NK-92 (cell line): ENCODE data around the gene STK24.

Source experiments
- DNase-seq: peaks from one replicate; lab custom pipeline; 2025; ENCODE audit not compliant: unreplicated experiment; lab: John Stamatoyannopoulos, UW

Gene STK24

DNA sequence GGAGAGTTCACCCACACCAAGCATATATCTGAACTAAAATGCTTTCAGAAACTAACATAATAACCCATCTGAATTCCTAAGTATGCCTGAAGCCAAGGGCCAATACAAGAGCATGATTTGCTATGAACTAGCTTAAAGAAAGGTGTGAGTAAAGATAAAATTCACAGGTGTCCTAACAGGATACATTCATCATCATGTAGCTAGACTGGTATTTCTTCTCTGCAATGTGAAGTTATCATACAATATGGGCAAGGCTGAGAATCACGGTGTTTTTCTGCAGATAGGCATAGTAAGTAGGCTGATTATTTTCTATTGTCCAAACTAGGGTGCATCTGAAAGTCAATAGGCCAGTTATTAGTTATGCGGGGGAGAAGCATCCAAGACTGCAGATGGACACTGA is 63.1 kb downstream of the STK24 start:
- no peak for DNase-seq

DNA sequence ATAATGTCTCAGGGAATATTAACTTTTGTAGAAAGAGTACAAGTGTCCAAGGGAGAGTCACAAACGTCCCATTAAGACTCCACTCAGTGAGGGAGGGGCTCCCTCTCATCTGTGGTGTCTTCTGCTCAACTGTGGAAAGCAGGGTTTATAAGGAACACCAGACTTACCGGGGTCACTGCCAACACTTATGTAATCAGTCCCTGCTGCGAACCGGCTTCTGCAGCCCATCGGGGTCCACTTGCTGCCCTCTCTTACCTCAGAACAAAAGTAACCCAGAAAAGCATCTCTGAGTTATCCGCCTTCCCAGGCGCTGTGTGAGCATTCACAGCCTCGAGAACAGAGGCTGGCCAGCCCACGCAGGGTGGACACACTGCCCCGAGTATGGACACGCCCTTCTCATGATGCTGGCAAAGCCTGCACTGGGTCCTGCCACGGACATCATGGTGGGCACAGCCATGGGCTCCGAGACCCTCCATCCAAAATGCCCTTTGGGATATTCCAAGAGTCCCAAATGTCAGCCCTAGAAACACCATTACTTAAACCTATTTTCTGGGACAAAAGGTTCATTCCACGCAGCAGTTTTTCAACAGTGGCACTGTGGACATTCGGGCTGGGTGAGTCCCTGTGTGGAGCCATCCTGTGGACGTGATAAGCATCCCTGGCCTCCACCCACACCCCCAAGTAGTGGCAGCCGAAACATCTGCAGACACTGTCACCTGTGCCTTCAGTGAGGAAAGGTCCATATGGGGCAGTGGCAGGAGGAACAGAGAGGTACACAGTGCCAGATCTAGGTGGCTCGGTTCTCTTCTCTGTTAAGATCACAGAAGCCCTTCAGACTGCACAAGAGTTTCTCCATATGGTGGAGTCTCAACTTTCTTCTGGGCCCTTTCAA is 63.9 kb downstream of the STK24 start:
- DNase-seq: no peak

DNA sequence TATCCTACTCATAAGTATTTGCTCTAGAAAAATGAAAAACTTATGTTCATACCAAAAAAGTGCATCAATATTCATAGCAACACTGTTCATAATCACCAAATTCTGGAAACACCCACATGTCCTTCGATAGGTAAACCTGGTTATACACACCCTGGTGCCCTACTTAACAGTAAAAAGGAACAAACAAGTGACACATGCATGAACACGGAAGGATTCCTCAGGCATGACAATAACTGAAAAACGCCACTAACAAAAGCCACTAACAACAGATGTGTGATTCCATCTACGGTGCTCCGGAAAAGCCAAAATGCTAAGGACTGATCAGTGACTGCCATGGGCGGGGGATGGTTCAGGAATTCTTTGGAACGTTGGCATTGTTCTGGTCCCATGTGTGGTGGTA is 65.5 kb downstream of the STK24 start:
- no peak for DNase-seq

DNA sequence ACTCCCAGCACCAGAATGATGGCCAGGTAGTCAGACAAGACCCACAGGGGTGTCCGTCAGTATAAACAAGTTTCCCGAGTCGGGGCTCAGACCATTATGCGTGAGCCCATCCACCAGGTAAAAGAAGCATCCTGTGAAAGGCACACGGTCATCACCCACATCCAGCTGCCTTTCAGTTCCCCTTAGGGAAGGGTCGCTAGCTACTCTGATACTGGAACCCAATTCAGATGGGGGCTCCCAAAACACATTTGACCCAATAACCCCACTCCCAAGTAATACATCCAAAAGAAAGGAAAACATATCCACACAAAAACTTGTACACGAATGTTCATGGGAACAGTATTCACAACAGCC is 66.8 kb downstream of the STK24 start:
- no peak for DNase-seq

DNA sequence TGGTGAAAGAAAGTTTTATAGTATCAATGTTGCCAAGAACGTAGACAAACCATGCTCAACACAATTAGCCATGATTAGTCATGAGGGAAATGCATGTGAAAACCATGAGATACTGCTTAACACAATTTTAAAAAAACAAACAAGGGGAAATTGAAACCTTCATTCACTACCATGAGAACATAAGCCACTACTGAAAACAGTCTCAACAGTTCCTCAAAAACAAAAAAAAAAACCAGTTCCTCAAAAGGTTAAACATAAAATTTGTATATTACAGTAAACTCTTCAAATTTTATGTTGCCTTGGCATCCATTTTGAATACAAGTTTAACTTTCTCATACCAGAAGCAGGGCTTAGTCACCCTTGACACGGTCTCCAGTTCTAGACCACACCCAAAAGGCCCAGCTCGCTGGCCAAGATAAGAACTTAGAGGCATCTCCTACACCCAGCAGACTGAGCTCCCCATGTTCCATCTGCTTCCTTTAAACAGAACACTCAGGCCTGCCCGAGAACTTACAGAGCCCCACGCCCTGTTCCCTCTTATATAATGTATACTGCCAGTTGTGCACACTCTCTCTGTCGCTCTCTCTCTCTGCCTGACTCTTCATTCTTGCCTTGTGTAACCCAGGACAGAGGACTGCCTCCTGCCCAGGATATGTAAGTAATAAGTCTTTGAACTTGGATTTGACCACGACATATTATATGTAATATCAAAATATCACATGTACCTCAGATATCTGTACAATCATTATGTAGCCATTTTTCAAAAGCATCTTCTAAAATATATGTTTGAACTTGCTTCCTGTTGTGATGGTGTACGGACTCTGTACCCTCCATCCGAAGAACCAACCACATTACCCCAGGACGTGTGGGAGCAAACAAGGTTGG is 67.4 kb downstream of the STK24 start:
- DNase-seq: no peak

DNA sequence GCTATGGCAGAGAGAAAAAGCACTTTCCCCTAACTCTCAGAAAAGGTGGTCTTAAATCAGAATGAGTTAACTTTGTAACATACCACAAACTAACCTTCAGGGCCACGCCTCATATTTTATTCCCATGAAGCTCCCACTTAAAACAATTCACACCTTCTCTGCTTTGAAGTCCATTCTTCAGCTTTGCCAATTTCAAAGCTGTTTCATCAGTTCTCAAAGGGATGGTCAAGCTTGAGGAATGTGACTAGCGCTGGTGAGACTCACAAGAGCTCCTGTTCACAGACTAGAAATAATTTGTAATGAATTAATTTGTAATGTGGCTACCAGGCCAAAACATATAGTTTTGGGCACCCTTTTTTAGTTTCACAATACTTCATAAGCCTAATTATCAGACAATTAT is 68.2 kb downstream of the STK24 start:
- DNase-seq: no peak

DNA sequence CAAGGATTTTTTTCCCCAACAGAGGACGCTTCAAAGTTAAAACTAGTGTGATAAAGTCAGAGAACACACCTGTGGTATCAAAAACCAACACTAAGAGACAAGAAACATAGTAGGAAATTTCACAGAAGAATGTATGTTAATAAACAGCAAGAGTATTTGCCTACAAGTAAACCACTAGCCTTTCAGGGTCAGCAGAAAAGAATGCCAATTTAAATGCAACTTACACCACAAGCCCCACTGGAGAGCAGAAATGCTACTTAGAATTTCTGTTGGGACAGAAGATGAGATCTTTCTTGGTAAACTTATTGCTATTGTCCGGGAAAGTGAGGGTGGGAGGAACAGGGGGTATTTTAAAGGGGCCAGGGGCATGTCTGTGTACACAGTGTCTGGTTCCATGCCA is 68.6 kb downstream of the STK24 start:
- no peak for DNase-seq

DNA sequence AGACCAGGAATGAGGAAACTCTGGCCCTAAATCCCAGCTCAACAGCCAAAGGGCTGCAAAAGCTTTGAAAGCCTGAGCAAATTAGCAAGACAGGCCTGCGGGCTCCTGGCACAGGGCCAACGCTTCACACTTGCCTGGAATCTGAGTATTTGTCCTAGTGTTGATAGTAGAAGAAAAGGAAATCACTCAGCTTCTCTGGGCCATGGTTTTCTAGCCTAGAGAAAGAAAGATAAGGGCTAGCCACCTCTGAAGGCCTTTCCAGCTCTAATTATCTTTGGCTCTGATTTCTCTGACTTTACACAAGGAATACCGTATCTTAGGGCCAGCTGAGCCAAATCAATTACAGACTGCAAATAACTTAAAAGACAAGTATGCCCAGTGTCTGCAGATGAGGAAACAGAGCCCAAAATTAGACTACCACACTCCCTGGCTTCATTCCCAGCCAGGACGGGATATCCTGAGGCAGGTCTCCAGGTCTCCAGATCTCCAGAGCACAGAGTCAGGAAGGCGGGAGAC is 69.6 kb downstream of the STK24 start:
- DNase-seq: no peak

DNA sequence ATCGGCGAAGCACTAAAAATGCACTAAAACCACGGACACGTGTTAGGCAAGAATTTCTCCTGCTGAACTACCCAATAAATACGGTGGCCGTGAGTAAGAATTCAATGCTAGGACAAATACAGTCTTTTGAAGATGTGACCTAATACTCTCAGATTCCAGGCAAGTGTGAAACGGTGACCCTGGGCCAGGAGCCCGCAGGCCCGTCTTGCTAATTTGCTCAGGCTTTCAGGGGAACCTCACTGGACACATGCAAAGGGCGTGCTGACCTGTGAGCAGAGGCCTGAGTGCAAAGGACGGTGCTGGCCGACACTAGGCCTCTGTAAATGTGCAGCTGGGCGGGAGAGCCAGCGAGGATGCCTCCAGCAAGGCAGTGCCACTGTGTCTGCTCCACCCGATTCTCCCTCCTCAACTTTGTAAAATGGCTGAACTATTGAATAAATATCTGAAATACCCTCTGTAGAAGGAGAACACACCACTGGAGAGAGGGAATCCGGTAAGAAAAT is 70.1 kb downstream of the STK24 start:
- no peak for DNase-seq

DNA sequence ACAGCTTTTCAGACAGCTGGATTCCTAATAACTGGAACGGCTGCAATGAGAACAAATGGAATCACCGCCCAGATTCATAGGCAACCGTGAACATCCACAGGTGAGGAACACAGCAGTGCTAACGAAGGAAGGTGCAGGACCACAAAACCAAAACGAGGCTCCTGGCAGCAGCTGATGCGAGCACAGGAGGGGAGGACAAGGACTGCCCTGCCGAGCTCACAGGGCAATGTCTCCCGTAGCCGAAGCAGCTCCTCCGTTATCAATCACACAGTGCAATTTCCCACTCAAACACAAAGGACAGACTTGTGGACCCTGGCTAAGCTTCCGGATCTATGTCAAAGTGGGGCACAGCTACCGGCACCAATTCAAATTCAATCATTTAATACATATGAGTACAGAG is 70.6 kb downstream of the STK24 start:
- DNase-seq: no peak

DNA sequence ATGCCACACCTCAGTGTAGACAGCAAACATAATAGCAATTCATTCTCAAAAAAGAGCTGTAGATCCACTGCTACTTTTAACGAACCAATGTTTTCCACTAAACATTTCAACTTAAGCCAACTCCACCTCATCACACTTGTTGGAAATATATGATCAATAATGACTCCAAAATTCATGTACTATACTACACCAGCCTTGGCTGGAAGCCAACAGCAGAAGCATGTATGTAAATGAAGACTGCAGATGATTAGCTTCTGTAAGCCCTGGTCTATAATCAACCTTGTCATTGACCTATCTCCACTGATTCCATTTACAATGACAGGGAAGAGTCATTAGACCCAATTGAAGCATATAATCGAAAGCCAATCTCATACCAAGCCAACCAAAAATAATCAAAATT is 71.7 kb downstream of the STK24 start:
- no peak for DNase-seq

DNA sequence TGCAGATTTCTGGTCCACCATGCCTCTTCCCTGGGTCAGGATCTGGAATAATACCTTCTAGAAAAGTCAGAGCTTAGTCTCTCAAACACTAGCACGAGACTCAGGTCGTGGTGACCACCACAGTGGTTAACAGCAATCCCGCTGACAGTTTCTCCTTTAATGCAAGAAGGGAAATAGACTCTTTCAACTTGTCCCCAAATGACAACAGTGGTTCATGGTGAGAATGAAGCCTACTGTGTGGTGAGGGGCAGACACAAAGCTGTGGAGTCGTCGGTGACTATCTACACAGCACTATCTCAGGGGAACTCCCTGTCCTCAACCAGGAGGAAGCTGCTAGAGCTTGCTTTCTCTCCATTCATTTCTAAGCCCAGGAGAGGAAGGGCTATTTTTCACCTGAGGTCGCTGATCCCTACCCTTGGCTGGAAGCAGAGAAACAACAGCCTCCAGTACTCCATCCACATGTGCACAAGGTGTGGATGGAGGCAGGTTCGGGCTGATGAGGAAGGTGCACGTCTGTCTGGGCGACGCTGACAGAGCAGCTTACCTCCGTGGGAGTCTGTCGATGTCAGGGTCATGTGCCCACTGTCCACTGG is 72.4 kb downstream of the STK24 start:
- no peak for DNase-seq

DNA sequence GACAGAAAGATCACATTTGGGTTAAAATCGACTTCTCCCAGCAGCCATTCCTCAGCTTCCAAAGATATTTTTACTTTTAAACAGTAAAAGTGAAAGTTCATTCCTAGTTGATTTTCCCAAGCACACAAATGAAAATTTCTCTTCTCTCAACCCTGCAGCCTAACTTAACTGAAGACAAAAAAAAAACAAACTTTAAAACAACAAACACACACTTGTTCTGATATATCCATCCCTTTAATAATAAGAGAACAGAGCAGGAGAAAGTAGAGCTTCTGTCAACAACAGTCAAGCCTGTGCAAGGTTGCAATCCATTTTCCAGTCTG is 72.9 kb downstream of the STK24 start:
- no peak for DNase-seq

DNA sequence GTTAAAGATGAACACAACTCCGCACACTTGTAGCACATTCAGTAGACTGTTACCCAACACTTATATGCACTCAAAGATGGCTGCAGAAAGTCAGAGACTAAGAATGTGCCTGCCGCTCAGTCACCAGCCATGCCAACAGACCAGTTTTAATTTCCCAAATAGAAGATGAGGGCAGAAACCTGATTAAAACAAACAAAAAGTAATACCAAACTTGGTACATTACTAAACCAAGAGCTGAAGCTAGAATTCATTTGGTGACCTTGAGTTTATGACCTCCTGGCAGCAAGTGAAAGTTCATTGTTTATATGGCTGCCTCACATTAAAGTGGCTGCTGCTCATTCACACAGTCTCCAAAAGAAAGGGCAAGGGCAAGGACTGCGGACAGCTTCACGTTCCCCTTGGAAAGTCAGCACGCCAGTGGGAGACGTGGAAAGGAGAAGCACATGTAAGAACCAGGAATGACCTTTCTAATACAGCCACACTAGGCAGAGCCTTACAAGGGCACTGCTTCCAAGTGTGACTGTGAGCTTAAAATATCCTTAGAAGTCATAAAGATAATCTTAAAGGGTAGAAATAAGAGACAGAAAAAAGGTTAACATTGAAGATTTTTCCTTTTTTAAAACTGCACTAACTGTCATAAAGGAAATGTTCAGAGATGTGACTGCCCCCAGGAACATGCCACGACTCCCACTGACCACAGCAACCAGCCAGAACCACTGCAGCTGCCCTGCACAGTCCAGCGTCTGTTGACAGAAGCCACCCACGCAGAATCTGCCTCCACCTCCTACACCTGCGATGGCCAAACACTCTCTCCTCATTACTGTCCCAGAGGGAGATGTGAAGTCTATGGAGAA is 73.5 kb downstream of the STK24 start:
- no peak for DNase-seq

DNA sequence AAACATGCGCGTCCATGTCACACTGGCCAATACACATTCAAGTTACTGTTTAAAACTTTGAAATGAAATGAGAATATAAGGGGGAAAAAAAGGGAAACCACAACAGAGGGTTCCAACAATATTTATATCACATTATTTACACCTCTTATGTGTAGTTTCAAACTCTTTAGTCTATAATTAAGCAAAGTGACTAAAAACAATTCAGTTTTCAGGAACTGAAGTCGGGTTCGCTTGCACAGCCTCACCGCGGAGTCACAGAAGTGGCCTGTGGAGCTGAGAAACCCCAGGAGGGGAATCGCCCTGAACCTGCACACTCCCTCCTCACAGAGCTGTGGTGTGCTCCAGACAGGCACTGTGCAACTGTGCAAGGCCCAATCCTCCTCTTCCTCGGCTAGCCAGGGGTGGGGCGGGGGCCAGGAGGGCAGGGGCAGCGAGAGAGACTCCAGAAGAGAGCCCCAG is 75.9 kb downstream of the STK24 start:
- DNase-seq: no peak

DNA sequence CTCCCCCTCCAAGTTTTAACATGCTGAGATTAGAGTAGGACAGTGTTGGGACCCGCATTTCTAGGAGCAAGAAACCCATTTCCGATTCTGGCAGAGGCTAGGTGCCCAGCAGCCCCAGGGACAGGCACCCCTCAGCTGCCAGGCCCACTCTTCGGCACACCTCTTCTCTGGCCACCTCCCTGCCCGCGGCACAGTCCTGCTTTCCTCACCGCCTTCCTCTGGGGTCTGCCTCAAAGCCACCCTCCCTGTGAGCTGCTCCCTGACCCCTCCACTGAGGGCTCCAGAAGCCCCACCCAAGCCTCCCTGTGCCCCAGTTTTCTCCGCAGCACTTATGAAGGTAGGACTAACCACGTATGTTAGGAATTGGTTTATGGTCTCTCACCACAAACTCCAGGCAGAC is 79.9 kb downstream of the STK24 start:
- no peak for DNase-seq

DNA sequence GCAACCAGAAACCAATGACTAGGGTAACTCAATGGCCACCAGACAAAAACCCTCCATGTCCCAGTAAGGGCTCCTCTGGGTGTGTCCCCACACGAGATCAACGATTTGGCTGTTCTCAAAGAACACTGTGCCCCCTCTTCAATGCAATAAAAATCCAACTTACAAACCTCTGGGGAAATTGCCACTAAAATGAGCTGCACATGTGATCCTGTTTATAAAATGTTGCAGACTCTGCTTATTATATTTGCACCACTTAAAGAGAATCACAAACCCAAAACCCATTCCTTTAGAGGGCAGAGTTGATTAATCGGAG is 80.5 kb downstream of the STK24 start:
- DNase-seq: no peak

DNA sequence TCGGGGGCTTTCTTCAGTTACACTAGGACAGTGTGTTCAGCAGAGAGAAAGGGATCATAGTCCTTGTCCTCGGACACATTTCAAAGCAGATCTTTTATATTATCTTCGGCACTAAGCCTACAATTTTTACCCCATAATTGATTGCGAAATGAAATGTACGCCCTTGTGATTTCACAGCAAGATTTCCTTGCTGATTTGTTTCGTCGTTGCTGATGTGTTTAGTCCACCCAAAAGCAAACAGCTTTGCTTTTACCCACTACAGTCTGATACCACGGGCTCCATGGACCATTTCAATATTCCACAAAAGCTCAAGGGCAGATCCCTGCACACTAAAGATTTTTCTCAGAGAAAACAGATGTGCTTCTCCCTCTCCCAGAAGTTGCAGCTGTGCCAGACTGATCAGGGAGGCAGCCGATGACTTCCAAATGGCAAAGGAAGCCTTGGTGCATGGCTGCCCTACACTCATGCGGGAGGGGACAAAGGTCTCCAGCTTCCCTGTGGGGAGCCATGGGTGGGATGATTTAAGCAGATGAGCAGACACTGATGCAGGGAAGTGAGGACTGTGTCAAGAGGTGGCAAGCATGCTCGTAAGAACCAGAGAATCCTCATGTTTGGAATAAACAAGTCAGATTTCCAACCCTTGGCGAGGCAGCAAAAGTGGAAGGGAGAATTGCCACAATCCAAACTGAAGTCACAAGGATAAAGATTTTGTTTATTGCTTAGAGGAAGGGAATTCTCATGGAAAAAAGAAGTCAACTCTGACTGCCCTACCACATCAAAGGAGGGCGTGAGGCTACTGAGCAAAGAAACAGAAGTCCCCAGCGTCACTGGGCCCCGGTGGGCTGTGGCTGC is 81.1 kb downstream of the STK24 start:
- DNase-seq: peak; percentile 15

DNA sequence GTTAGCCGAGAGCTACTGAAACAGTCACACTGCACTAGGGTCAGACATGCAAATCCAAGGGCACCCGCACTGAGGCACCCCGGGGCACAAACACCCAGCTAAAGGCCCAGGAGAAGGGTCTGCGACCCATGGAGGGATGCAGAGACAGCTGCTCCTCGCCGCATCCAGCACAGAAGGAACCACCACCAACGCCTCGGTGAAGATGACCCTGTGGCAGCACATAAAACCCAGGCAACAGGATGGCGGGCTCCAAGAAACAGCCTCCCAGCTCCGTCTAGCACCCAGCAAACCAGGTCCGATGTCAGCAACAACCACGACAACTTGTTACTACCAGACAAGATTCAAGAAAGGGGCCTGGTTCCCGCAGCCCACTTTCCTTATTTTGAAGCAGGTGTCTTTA is 82.1 kb downstream of the STK24 start:
- no peak for DNase-seq
